Stomach smooth muscle (tissue), 2 donors: ENCODE measurements around the gene UCK2.
A peak's percentile ranks its signal among the peaks of the same experiment; 100 is the strongest.

Experiments used
- H3K27ac ChIP-seq: one replicate; pipeline ENCODE4 v1.7.0; 2013; ENCODE audit warnings: mild to moderate bottlenecking, low read length, inconsistent platforms
- H3K27me3 ChIP-seq, 2 donors: one replicate each; pipeline ENCODE4 v1.7.0; 2013; ENCODE audit warnings: low read length in 2 of 2; ENCODE audit not compliant: insufficient read depth in 2 of 2, control insufficient read depth in 1 of 2
- H3K36me3 ChIP-seq, 2 donors: one replicate each; pipeline ENCODE4 v1.7.0; 2013; ENCODE audit warnings: low read length in 2 of 2; ENCODE audit not compliant: control insufficient read depth in 2 of 2, insufficient read depth in 2 of 2
- H3K4me1 ChIP-seq: one replicate; pipeline ENCODE4 v1.7.0; 2013; ENCODE audit warnings: low read length; ENCODE audit not compliant: control insufficient read depth, insufficient read depth
- H3K4me3 ChIP-seq, 2 donors: one replicate each; pipeline ENCODE4 v1.7.0; 2013; ENCODE audit warnings: low read length in 2 of 2
- H3K9ac ChIP-seq, 2 donors: one replicate each; pipeline ENCODE4 v1.7.0; 2013; ENCODE audit warnings: low read length in 2 of 2, mild to moderate bottlenecking in 1 of 2
- H3K9me3 ChIP-seq, 2 donors: one replicate each; pipeline ENCODE4 v1.7.0; 2013; ENCODE audit warnings: low read length in 2 of 2; ENCODE audit not compliant: control insufficient read depth in 2 of 2
- donor health status: healthy.
- donor health status: Pancreatic carcinoma.

Gene UCK2

DNA sequence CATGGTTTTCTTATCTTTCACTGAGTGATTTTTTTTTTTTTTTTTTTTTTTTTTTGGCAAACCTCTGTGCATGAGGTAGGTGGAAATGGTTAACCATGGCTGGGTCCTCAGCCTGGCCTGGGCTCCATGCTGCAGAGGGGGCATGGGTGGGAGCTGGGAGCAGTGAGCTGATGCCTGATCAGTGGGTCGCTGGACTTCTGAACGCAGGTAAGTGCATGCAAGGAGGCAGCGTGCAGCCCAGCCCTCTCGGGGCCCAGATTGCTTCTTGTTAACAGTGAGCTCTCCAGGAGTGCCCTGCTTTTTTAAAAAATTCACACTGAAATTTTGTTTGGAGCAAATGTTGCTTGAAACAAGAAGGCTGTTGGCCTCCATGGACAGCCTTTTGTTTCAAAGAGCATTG is 75.2 kb downstream of the UCK2 start:
- peaks cover 15% of the 10 kb centered on the region for H3K4me1 ChIP-seq
- H3K4me3 ChIP-seq, result no peak overlapping the region
- no peak overlapping the region for H3K27ac ChIP-seq
- peaks cover 6 to 9% of the 10 kb centered on the region in 2 donors for H3K36me3 ChIP-seq
- no peaks in the 10 kb centered on the region for H3K27me3 ChIP-seq
- no peaks in the 10 kb centered on the region for H3K9me3 ChIP-seq
- no peak overlapping the region for H3K9ac ChIP-seq

DNA sequence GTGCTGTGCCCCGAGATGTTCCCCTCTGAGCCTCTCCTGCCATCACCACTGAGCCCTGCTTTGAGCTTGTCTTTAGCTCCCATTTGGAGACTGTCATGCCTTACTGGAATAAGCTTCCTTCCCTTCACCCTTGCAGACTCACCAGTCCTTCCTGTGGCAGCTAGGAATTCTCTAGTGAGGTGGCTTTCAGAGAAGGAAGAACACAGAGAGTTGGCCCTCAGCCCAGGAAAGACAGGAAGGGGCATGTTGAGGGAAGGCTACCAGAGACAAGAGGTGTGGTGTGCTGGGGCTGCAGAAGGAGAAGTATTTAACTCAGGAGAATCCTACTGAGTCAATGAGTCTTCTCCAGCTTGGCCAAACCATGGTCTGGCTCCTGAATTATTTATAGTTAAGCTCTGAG is 76.3 kb downstream of the UCK2 start:
- Histone ChIP-seq H3K36me3 (peaks cover 11 to 14% of the 10 kb centered on the region in 2 donors), H3K27ac (no peak overlapping the region), H3K4me3 (no peak overlapping the region), H3K9me3 (no peaks in the 10 kb centered on the region), H3K27me3 (no peaks in the 10 kb centered on the region), H3K9ac (no peak overlapping the region), H3K4me1 (peaks cover 10% of the 10 kb centered on the region)

DNA sequence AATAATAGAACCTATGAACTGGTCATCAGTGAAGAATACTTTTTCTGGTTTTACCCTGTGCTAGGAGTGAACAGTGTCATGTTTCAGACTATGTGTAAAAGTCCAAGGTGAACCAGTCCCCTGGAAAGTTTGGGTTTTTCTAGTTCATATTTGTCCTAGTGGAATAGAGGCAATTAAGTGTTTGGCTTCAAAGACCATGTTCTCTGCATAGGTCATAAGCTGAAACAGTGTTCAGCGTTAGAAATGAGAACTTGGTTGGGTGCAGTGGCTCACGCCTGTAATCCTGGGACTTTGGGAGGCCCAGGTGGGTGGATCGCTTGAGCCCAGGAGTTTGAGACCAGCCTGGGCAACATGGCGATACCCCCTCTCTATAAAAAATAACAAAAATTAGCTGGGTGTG is 77.5 kb downstream of the UCK2 start:
- Histone ChIP-seq H3K36me3 (peaks cover 12 to 17% of the 10 kb centered on the region in 2 donors), H3K4me1 (no peaks in the 10 kb centered on the region), H3K27ac (no peak overlapping the region), H3K4me3 (no peak overlapping the region), H3K9me3 (no peaks in the 10 kb centered on the region), H3K27me3 (no peaks in the 10 kb centered on the region), H3K9ac (no peak overlapping the region)

DNA sequence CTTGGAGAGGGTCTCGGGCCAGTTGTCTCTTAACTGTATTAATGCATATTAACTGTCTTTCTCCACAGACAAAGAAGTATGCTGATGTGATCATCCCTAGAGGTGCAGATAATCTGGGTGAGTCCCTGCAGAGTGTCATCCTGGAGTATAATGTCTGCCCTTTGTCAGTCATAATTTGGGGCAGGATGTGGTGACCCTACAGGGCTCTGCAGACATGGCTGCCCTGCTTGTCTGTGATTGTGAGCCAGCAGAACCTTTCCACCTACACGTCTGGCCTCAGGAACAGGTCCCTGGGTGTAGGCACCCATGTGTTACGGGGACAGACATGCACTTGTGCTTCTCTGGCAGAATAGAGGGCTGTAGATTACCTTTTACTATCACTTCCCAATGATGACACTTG is 78.4 kb downstream of the UCK2 start:
- Histone ChIP-seq H3K36me3 (peaks cover 12 to 19% of the 10 kb centered on the region in 2 donors), H3K4me1 (no peaks in the 10 kb centered on the region), H3K27me3 (no peaks in the 10 kb centered on the region), H3K9ac (no peak overlapping the region), H3K4me3 (no peak overlapping the region), H3K9me3 (no peaks in the 10 kb centered on the region), H3K27ac (no peak overlapping the region)

DNA sequence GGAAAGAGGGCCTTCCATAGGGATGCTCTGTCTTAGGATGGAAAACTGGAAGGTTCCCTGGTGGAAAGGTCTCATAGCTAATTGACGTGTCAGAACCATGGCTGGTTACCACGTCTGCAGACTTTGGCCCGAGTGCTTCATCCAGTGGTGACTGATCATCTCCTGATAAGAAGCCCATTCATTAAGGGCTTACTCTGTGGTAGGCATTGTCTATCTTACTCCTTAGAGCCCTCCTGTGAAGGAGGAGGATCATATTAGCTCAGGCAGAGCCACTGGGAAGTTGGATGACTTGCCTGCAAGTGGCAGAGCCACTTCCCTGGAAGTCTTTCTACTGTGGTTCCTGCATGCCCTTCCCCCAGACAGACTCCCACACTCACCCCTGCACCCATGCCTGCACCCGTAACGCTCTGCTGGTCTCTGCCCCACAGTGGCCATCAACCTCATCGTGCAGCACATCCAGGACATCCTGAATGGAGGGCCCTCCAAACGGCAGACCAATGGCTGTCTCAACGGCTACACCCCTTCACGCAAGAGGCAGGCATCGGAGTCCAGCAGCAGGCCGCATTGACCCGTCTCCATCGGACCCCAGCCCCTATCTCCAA is 79.9 kb downstream of the UCK2 start:
- Histone ChIP-seq H3K4me3 (no peak overlapping the region), H3K36me3 (peaks cover 12 to 19% of the 10 kb centered on the region in 2 donors), H3K4me1 (no peaks in the 10 kb centered on the region), H3K27ac (no peak overlapping the region), H3K9ac (no peak overlapping the region), H3K9me3 (no peaks in the 10 kb centered on the region), H3K27me3 (no peaks in the 10 kb centered on the region)

DNA sequence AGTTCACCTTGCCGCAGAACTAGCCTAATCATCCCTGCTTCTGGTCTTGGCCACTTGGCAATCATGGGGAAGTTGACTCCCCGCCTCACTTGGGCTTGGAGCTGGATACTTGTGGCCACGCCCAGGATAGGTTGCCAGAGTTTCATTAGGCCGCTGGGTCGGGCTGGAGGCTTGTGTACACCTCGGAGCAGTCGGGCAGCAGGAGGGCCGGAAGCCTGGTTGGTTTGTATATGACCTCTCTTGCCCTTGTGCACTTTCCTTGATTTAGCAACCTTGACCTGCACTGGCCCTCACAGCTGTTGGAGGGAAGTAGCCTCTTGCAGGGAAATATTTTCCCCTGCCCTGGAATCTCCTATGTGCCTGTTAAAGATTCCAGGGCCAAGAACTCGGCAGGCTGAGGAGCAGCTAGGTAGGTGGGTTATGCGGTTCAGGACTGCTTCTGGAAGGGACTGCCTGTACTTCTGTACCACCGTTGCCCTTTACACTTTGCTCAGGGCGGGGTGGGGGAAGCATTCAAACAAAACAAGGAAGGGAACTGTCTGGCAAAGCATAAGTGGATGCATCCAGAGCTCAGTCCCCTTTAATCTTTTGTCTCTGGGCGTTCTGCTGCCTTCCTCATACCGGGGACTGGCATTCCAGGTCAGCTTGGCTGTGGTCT is 83.5 kb downstream of the UCK2 start:
- no peaks in the 10 kb centered on the region for H3K9me3 ChIP-seq
- H3K27me3 ChIP-seq, result no peaks in the 10 kb centered on the region
- H3K36me3 ChIP-seq, result peaks cover 9 to 12% of the 10 kb centered on the region in 2 donors
- H3K4me3 ChIP-seq, result peak overlapping the region in 1 of 2 donors; percentile 15
- H3K27ac ChIP-seq, result no peak overlapping the region
- H3K9ac ChIP-seq, result no peak overlapping the region
- H3K4me1 ChIP-seq, result no peaks in the 10 kb centered on the region

DNA sequence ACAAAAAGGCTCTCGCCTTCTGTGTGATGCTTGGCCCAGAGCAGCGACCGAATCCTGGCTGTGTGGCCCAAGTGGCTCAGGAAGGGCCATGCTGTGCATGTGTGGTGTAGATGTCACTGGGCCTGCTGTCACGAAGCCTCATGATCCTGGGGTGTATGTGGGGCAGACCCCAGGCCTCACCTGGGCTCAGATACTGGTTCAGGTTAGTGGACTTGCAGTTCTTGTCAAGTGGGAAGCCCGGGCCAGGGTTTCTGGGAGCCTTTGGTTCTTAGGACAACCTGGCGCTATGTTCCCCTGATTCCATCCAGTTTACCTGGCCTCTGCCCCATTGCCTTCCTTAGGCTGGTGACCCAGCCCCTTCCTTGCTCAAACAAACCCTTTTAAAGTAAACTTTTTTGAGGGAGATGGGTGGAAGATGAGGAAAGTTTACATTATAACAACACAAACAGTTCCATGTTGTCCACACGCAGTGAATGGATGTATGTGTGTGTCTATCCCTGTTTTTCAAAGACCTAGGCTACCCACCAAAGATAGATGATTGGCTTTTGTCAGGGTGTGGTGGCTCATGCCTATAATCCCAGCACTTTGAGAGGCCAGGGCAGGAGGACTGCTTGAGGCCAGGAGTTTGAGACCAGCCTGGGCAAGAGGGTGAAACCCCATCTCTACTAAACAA is 84.3 kb downstream of the UCK2 start:
- H3K9ac ChIP-seq, result no peak overlapping the region
- peaks cover 9 to 11% of the 10 kb centered on the region in 2 donors for H3K36me3 ChIP-seq
- no peaks in the 10 kb centered on the region for H3K27me3 ChIP-seq
- H3K4me3 ChIP-seq, result no peak overlapping the region
- no peaks in the 10 kb centered on the region for H3K9me3 ChIP-seq
- no peak overlapping the region for H3K27ac ChIP-seq
- no peaks in the 10 kb centered on the region for H3K4me1 ChIP-seq

DNA sequence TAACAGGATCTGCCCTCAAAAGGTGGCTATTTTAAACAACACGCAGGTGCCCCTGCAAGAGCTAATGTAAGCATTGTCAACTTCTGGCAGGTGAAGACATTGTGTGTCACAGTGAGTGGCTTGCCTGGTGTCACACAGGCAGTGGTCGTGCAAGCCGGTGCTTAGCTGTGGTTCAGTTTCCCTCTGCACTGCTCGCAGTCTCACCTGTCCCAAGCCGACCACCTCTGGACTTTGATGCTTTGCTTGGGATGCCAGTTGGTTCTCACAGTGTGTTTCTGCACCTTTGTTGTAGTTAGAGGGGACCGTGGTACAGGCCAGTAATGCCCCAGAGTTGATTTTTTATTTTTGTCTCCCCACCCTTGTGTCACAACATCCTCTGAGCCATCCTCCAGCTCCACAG is 85.2 kb downstream of the UCK2 start:
- no peak overlapping the region for H3K9ac ChIP-seq
- H3K4me3 ChIP-seq, result no peak overlapping the region
- no peaks in the 10 kb centered on the region for H3K4me1 ChIP-seq
- peaks cover 5 to 10% of the 10 kb centered on the region in 2 donors for H3K36me3 ChIP-seq
- no peaks in the 10 kb centered on the region for H3K27me3 ChIP-seq
- no peaks in the 10 kb centered on the region for H3K9me3 ChIP-seq
- H3K27ac ChIP-seq, result no peak overlapping the region

DNA sequence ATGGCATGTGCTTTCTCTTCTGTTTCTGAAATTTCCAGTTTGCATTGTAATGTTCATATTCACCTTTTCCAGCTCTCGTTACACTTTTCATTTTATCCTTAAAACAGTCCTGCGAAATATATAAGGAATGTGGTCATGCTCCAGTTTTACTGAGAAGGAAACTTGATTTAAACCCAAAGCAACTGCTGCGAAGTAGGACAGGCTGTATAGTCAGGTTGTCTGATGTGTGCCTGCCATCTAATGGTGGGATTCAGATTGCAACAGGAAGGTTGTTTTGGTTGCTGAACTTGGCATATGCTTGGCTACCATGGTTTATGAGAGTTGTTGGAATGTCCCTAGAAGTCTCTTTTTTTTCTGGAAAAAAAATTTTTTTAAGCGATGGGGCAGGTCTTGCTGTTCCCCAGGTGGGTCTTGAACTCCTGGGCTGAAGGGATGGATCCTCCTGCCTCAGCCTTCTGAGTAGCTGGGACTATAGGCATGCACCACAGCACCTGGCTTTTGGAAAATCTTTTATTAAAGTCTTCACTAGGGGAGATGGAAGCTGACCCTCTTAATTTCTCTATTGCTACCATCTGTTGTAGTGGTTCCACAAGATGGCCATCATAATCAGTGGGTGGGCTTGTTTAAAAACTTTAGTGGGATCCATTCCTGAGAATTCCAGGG is 86.9 kb downstream of the UCK2 start:
- Histone ChIP-seq H3K27me3 (no peaks in the 10 kb centered on the region), H3K4me1 (no peaks in the 10 kb centered on the region), H3K27ac (no peak overlapping the region), H3K36me3 (peaks cover 0 to 4% of the 10 kb centered on the region in 2 donors), H3K4me3 (no peak overlapping the region), H3K9me3 (no peaks in the 10 kb centered on the region), H3K9ac (no peak overlapping the region)

DNA sequence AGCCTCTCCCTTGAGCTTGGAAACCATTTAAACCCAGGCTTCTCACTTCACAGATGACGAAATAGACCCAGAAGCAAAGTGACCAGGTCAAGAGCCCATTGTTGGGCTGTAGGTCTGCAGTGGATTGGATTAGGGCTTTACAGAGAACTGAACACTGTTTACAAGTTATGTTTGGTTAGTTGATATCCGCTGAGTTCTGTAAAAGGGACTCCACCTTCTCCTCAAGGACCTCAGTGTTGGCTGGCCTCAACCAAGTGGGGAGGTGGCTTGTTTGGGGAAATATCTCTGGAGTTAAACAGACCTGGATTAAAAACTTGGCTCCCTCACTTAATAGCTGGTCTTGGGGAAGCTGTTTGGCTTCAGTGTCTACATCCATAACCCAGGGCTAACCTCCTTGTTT is 88.1 kb downstream of the UCK2 start:
- Histone ChIP-seq H3K9me3 (no peaks in the 10 kb centered on the region), H3K4me3 (no peak overlapping the region), H3K36me3 (peaks cover 0 to under 1% of the 10 kb centered on the region in 2 donors), H3K9ac (no peak overlapping the region), H3K27ac (no peak overlapping the region), H3K27me3 (no peaks in the 10 kb centered on the region), H3K4me1 (no peaks in the 10 kb centered on the region)
